NB4 (cell line): ENCODE measurements around the gene TMEM47.

Source experiments
- CTCF ChIP-seq: IDR thresholded peaks from one replicate; pipeline ENCODE4 v1.5.1; 2012; ENCODE audit warnings: low read depth, low read length
- MAX ChIP-seq: IDR thresholded peaks from 2 replicates; pipeline ENCODE4 v1.6.1; 2011; ENCODE audit warnings: low read depth, low read length
- MYC ChIP-seq: IDR thresholded peaks from 2 replicates; pipeline ENCODE4 v1.6.1; 2011; ENCODE audit warnings: low read depth, low read length
- POLR2A ChIP-seq: IDR thresholded peaks from 2 replicates; pipeline ENCODE4 v1.6.1; 2011; ENCODE audit warnings: mild to moderate bottlenecking; ENCODE audit not compliant: insufficient read length; ENCODE audit errors: extremely low read depth

- TF ChIP-seq POLR2A (no peak), CTCF (no peak), MAX (no peak), MYC (no peak)
These were observed 70.1 kb downstream of the TMEM47 start for GRCh38 chrX:34586936-34587335.
